NCI-H82 treated with DMSO at 0.1 percent for 48 hours (cell line): ENCODE measurements around the gene TKFC.
A peak's percentile ranks its signal among the peaks of the same experiment; 100 is the strongest.

Experiments used
- DNase-seq: peaks from one replicate; lab custom pipeline; 2025; ENCODE audit not compliant: unreplicated experiment; lab: John Stamatoyannopoulos, UW

The TKFC gene

GRCh38 chr11:61310749-61311148 is 22.3 kb upstream of the TKFC start:
- DNase-seq = no peak

- DNase-seq = no peak
These were observed 17.8 kb upstream of the TKFC start for GRCh38 chr11:61315260-61315659.

DNA sequence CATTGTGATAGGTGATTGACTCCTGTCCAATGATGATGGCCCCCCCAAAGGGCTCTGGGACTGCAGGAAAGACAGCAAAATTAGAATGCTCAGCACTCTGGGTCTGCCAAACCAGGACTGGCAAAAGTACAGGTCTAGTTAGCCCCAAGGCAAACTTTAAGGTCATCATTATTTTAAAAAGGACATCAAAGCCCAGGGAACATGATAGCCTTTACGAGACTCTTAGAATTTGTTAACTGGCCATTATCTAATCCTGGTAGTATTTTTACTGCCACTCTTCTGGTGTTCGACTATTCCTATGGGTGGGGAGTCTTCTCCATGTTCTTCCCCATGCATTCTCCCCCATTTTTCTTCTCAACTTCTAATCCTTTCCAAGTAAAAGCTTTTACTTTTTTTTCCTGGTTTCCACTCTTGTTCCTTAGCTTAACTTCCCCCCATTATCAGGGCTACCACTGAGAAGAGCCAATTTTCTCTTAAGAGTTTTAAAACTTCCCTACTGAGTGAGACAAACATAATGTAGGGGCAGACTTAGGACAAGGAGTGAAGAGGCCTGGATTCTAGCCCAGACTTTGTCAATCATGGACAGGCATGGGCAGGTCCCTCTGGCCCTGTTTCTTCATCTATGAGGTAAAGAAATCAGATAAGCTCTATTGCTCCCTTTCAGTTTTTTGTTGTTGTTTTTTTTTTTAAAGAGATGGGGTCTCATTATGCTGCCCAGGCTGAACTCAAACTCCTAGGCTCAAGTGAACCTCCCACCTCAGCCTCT is 7.2 kb upstream of the TKFC start:
- DNase-seq = no peak

- DNase-seq = no peak
These were observed 5.4 kb upstream of the TKFC start for GRCh38 chr11:61327669-61328071.

DNA sequence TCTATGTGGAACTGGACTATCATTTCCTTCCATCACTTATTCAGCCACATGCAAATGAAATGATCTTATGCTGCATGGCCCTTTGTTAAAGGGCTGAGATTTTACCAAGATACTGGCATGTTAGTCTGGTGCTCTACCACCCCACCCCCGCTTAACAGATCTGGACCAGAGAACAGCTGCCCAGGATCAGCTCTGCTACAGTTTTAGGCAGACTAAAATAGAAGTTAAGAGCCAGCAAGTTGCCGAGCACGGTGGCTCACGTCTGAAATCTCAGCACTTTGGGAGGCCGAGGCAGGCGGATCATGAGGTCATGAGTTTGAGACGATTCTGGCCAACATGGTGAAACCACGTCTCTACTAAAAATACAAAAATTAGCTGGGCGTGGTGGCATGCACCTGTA is 4.7 kb upstream of the TKFC start:
- no peak for DNase-seq

GRCh38 chr11:61329871-61330270 is 3.2 kb upstream of the TKFC start:
- DNase-seq = no peak

DNA sequence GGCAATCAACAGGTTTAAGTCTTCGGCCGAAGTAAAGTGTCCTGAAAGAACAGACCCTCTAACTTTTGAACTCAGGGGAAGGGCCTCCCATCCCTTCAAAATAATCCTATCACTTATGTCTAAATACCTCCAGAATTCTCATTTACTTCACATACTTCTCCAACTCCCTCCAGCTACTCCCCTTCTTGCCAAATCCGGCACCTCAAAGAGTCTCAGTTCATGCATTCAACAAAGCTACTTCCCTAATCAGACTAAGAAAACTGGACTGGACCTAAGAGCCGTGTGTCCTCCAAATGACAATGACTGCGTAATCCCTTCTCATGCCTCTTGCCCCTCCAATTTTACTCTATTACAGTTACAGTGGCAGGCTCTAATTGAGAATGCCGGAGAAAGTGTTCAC is 1.4 kb upstream of the TKFC start:
- no peak for DNase-seq

GRCh38 chr11:61332281-61332796 is 689 bp upstream of the TKFC start:
- no peak for DNase-seq

DNA sequence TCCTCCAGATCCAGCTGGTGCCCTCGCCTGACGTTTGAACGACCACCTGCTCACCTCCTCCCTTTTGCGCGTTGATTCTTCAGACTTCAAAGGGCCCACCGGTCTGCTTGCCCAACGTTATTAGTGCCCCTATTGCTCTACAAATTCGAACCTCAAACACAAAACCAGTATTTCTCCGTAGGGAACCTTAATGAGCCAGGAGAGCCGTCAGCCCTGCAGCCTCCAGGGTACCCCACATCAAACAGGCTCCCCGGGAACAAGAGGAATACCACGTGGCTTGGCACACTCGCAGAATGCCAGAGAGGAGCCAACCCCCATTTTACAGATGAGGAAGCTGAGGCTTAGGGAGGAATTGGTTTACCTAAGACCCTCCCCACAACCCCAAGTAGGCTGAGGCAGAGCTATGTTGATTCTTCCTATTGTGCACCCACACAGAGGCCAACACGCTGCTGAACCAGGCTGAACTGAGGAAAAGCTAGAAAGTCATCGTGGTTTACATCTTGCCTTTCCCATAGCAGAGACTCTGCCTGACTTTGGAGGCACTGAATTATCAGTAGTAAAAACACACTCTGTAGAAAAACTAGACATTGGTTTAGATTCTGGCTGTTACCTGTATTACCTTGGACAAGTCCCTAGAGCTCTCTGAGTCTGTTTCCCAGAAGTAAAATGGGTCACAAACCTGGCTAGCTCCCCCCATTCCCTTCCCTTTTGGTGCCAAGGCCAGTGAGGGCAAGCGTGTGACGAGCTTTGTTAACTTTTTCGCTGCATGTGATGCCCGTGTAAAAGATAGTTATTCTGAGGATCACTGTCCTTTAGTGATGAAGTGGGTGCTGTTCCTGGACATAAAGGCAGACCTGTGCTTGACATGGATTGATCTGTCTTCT is 764 bp downstream of the TKFC start:
- no peak for DNase-seq

GRCh38 chr11:61334434-61335354 is 1.7 kb downstream of the TKFC start:
- no peak for DNase-seq

DNA sequence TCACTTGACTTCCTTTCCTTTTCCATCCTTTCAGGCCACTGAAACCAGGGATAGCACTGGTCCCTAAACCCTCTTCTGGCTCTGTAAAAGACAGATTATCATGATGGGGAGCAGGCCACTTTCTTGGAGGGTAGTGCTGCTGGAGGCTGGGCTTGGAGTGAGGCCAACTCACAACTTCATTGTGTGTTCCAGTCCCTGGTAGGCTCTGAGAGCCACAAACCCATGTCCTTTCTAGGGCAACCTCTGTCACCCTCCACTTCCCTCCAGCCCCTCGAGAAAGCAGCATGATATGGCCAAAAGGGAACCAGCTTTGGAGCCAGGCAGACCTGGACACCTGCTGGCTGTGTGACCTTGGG is 2.3 kb downstream of the TKFC start:
- DNase-seq = no peak

DNA sequence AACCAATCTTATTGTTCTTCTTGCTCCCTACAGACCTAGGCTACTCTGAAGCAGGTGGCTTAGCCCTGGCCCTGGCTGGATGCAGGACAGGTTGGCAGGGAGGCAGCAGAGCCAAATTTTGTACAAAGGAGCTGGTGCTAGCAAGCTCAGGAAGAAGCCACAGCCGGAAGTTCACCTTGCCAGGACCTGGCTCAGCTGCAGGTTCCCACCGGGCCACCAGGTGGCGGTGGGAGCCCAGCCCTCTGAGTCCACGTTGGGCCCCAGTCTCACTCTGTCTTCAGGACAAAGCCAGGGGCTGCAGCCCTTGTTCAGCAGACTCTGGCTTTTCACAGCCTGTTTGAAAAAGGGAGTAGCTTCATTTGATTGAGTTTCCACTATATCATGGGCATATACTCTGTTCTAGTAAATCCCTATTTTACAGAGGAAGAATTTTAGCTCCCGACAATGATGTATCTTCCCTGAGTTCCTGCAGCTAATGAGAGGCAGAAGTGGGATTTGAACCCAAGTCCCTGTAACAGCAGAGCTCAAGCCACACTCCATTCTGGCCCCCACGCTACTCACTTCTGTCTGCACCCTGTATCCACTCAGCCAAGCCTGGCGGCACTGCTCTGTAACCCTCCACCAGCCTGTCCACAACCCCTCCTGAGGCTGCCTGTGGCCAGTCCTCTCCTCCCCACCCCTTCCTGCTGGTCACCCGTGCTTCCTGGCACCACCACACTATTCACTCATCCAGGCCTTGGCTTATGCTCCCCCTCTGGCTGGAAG is 3.3 kb downstream of the TKFC start:
- DNase-seq = peak; percentile 3

DNA sequence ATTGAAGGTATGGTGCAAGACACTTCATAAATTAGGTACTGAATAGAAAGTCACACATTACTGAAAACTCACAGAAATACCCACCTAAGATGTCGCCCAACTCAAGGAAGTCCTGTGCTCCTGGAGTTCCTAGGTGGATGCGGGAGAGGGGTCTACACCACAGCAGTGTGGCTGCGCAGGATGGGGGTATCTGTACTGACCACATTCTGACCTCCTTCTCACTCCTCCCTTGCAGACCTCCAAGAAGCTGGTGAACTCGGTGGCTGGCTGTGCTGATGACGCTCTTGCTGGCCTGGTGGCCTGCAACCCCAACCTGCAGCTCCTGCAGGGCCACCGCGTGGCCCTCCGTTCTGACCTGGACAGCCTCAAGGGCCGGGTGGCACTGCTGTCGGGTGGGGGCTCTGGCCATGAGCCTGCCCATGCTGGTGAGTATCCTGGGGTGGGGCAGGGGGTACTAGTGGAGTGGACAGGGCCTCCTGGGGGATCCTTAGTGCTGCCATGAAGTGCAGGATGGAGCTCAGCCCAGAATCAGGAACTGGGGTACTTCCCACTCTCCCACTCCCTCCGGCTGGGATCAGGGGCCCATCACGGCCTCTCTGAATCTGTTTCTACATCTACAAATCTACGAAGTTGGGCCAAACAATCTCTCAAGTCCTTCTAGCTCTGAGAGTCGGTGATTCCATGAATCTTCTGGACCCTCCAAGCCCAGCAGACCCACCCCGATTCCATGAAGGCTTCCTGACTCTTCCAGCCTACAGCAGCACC is 4.9 kb downstream of the TKFC start:
- no peak for DNase-seq

- DNase-seq = no peak
These were observed 5.9 kb downstream of the TKFC start for GRCh38 chr11:61338783-61339489.

DNA sequence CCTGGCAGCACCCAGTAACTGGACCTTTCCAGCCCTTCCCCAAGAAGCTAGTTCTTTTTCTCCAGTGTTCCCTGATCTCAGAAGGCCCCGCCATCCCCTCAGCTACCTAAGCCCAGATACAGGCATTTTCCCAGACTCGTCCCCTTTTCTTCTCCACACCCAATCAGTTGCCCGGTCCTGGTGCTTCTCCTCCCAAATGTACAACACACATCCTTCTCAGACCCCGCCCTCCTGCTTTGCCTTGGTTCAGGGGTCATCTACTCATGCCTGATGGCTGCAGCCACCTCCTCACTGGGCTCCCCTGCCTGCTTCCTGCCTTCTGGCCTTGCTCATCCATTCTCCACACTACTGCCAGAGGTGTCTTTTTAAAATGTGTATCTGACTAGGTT is 6.5 kb downstream of the TKFC start:
- no peak for DNase-seq

DNA sequence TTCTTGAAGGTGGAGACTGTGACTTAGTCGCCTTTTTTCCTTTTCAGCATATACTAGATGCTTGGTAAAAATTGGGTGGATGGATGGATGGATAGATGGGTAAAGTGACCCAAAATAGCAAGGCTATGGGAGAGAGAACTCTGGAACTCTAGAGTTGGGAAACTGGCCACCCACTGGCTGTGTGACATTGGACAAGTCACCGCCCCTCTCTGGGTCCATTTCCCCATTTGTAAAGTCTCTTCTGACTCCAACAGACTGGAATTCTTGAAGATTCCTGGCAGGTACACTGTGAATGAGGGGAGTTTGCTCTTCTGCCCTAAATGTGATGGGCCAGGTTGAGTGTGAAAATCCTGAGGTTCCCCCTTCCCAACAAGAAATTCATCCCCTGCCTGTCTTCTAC is 8.0 kb downstream of the TKFC start:
- no peak for DNase-seq

DNA sequence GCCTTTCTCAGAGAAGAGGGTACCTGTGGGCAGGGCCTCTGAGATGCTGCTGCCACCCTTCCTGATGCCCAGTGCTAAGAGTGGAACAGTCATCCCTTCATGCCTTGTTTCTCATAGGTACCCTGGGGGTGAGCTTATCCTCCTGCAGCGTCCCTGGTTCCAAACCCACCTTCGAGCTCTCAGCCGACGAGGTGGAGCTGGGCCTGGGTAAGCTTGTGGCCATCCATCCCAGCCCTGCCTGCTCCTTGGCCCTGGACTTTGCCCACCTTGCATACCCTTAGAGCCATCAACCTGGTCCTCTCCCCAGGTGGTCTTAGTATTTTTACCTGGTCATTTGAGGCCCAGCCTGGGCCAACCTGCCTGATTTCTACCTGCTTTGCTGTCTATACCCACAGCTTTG is 8.7 kb downstream of the TKFC start:
- no peak for DNase-seq

DNA sequence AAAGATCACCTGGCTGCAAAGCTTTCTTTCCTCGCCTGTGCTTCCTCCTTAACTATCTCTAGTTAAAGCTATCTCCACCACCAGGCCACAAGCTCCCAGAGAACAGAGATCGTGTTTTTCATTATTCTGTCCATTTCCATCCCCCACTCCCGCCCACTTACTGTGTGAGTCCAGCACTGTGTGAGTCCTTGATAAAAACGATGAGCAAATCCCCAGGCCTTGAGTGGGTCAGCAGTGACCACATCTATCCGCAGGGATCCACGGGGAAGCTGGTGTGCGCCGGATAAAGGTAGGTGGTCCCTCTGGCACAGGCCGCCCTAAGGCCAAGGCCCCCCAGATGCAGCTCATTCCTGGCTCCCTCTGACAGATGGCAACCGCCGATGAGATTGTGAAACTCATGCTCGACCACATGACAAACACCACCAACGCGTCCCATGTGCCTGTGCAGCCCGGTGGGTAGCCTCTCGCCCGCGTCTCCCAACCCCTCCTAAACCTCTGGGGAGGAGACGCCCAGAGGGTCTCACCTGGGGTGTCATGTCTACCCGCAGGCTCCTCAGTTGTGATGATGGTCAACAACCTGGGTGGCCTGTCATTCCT is 9.3 kb downstream of the TKFC start:
- DNase-seq = no peak
